ENCODE results near the gene EGLN3.
A peak's percentile ranks its signal among the peaks of the same experiment; 100 is the strongest.
"Not testable (repeated sequence)": the region's sequence is repeated elsewhere in the genome, so short reads cannot be mapped to it uniquely, and the experiment has no call there.

The EGLN3 gene

GRCh38 chr14:33979613-33980276 is 28.9 kb upstream of the EGLN3 start:
- TF ChIP-seq TAF1 (IDR thresholded peaks at IDR 0.05; ENCODE audit: borderline replicate concordance, low read depth, low read length): no peak
- TF ChIP-seq POLR2A (IDR thresholded peaks at IDR 0.05; ENCODE audit: low read depth, low read length): no peak
- DNase-seq (ENCODE audit: insufficient read length) (no peak), FAIRE-seq (peak; percentile 67)

GRCh38 chr14:33978892-33979612 is 28.2 kb upstream of the EGLN3 start:
- FAIRE-seq (no peak), DNase-seq (ENCODE audit: insufficient read length) (no peak)
- TF ChIP-seq TAF1 (IDR thresholded peaks at IDR 0.05; ENCODE audit: borderline replicate concordance, low read depth, low read length): no peak
- no peak for TF ChIP-seq POLR2A (IDR thresholded peaks at IDR 0.05; ENCODE audit: low read depth, low read length)
- no peak for TF ChIP-seq POLR2AphosphoS5 (IDR thresholded peaks at IDR 0.05; ENCODE audit: low read depth, low read length)

- TF ChIP-seq TAF1 (IDR thresholded peaks at IDR 0.05; ENCODE audit: borderline replicate concordance, low read depth, low read length): no peak
- no peak for TF ChIP-seq POLR2AphosphoS5 (IDR thresholded peaks at IDR 0.05; ENCODE audit: low read depth, low read length)
- no peak for TF ChIP-seq POLR2A (IDR thresholded peaks at IDR 0.05; ENCODE audit: low read depth, low read length)
- DNase-seq (ENCODE audit: insufficient read length) (peak; percentile 17), FAIRE-seq (peak; percentile 48)
These were observed 21.8 kb upstream of the EGLN3 start for GRCh38 chr14:33972583-33973081.

GRCh38 chr14:33969846-33970245 is 19.0 kb upstream of the EGLN3 start:
- not testable (repeated sequence) for FAIRE-seq; DNase-seq (ENCODE audit: insufficient read length)

GRCh38 chr14:33968722-33969121 is 17.8 kb upstream of the EGLN3 start:
- TF ChIP-seq TAF1 (IDR thresholded peaks at IDR 0.05; ENCODE audit: borderline replicate concordance, low read depth, low read length) (no peak), POLR2A (IDR thresholded peaks at IDR 0.05; ENCODE audit: low read depth, low read length) (no peak), POLR2AphosphoS5 (IDR thresholded peaks at IDR 0.05; ENCODE audit: low read depth, low read length) (no peak)
- no peak for DNase-seq (ENCODE audit: insufficient read length)
- FAIRE-seq: no peak

- no peak for FAIRE-seq
These were observed 16.3 kb upstream of the EGLN3 start for GRCh38 chr14:33967138-33967537.

GRCh38 chr14:33966276-33966675 is 15.4 kb upstream of the EGLN3 start:
- TF ChIP-seq TAF1 (IDR thresholded peaks at IDR 0.05; ENCODE audit: borderline replicate concordance, low read depth, low read length) (no peak), POLR2AphosphoS5 (IDR thresholded peaks at IDR 0.05; ENCODE audit: low read depth, low read length) (no peak), POLR2A (IDR thresholded peaks at IDR 0.05; ENCODE audit: low read depth, low read length) (no peak)
- FAIRE-seq (no peak), DNase-seq (ENCODE audit: insufficient read length) (no peak)

More at GRCh38 chr14:33967138-33967537, 16.3 kb upstream of the EGLN3 start:
- TF ChIP-seq POLR2A (IDR thresholded peaks at IDR 0.05; ENCODE audit: low read depth, low read length): no peak
- TF ChIP-seq POLR2AphosphoS5 (IDR thresholded peaks at IDR 0.05; ENCODE audit: low read depth, low read length): no peak
- no peak for TF ChIP-seq TAF1 (IDR thresholded peaks at IDR 0.05; ENCODE audit: borderline replicate concordance, low read depth, low read length)
- no peak for DNase-seq (ENCODE audit: insufficient read length)

- FAIRE-seq (no peak), DNase-seq (ENCODE audit: insufficient read length) (no peak)
- TF ChIP-seq TAF1 (IDR thresholded peaks at IDR 0.05; ENCODE audit: borderline replicate concordance, low read depth, low read length) (no peak), POLR2AphosphoS5 (IDR thresholded peaks at IDR 0.05; ENCODE audit: low read depth, low read length) (no peak), POLR2A (IDR thresholded peaks at IDR 0.05; ENCODE audit: low read depth, low read length) (no peak)
These were observed 13.9 kb upstream of the EGLN3 start for GRCh38 chr14:33964599-33965317.

GRCh38 chr14:33963892-33964291 is 13.0 kb upstream of the EGLN3 start:
- TF ChIP-seq TAF1 (IDR thresholded peaks at IDR 0.05; ENCODE audit: borderline replicate concordance, low read depth, low read length): no peak
- TF ChIP-seq POLR2A (IDR thresholded peaks at IDR 0.05; ENCODE audit: low read depth, low read length): no peak
- TF ChIP-seq POLR2AphosphoS5 (IDR thresholded peaks at IDR 0.05; ENCODE audit: low read depth, low read length): no peak
- DNase-seq (ENCODE audit: insufficient read length) (no peak), FAIRE-seq (no peak)

- not testable (repeated sequence) for DNase-seq (ENCODE audit: insufficient read length); FAIRE-seq
These were observed 11.6 kb upstream of the EGLN3 start for GRCh38 chr14:33962466-33962865.

- DNase-seq (ENCODE audit: insufficient read length) (no peak), FAIRE-seq (no peak)
- TF ChIP-seq POLR2A (IDR thresholded peaks at IDR 0.05; ENCODE audit: low read depth, low read length): no peak
- TF ChIP-seq TAF1 (IDR thresholded peaks at IDR 0.05; ENCODE audit: borderline replicate concordance, low read depth, low read length): no peak
- TF ChIP-seq POLR2AphosphoS5 (IDR thresholded peaks at IDR 0.05; ENCODE audit: low read depth, low read length): no peak
These were observed 11.1 kb upstream of the EGLN3 start for GRCh38 chr14:33962016-33962415.

- no peak for TF ChIP-seq POLR2AphosphoS5 (IDR thresholded peaks at IDR 0.05; ENCODE audit: low read depth, low read length)
- TF ChIP-seq POLR2A (IDR thresholded peaks at IDR 0.05; ENCODE audit: low read depth, low read length): no peak
- TF ChIP-seq TAF1 (IDR thresholded peaks at IDR 0.05; ENCODE audit: borderline replicate concordance, low read depth, low read length): no peak
- DNase-seq (ENCODE audit: insufficient read length) (no peak), FAIRE-seq (no peak)
These were observed 8.8 kb upstream of the EGLN3 start for GRCh38 chr14:33959692-33960151.

Measured in GM12892 (cell line).